Fibroblast of skin of right quadriceps (primary cell): Measurements from ENCODE around the gene HSP90B1.
A peak's percentile ranks its signal among the peaks of the same experiment; 100 is the strongest.

Experiments
- DNase-seq: peaks from one replicate; pipeline ENCODE4 v3.0.0-alpha.2; 2013

Gene HSP90B1

GRCh38 chr12:103930034-103930786, at the start of gene HSP90B1:
TSS of gene HSP90B1 (plus strand) at chr12:103930410. CDS start at chr12:103930516, 106 bp downstream.
- peak; percentile 100 for DNase-seq

- no peak for DNase-seq
Observed at GRCh38 chr12:103881261-103881660, 48.9 kb upstream of the HSP90B1 start.

- DNase-seq: no peak
Observed at GRCh38 chr12:103882861-103883596, 47.2 kb upstream of the HSP90B1 start.

- no peak for DNase-seq
Observed at GRCh38 chr12:103883908-103884307, 46.3 kb upstream of the HSP90B1 start.

- DNase-seq: peak; percentile 44
Observed at GRCh38 chr12:103884316-103884715, 45.9 kb upstream of the HSP90B1 start.

GRCh38 chr12:103886195-103886797, 43.9 kb upstream of the HSP90B1 start:
- DNase-seq: no peak

- no peak for DNase-seq
Observed at GRCh38 chr12:103887738-103888137, 42.5 kb upstream of the HSP90B1 start.

- no peak for DNase-seq
Observed at GRCh38 chr12:103897316-103897715, 32.9 kb upstream of the HSP90B1 start.

- no peak for DNase-seq
Observed at GRCh38 chr12:103901518-103902173, 28.6 kb upstream of the HSP90B1 start.

GRCh38 chr12:103903993-103904392, 26.2 kb upstream of the HSP90B1 start:
- DNase-seq: no peak

- DNase-seq: no peak
Observed at GRCh38 chr12:103905730-103906349, 24.4 kb upstream of the HSP90B1 start.

- DNase-seq: no peak
Observed at GRCh38 chr12:103908246-103908541, 22.0 kb upstream of the HSP90B1 start.

- DNase-seq: peak; percentile 58
Observed at GRCh38 chr12:103908877-103909276, 21.3 kb upstream of the HSP90B1 start.

GRCh38 chr12:103909811-103910210, 20.4 kb upstream of the HSP90B1 start:
- DNase-seq: peak; percentile 44

- no peak for DNase-seq
Observed at GRCh38 chr12:103912069-103912468, 18.1 kb upstream of the HSP90B1 start.

GRCh38 chr12:103913100-103913499, 17.1 kb upstream of the HSP90B1 start:
- DNase-seq: no peak

- DNase-seq: peak; percentile 18
Observed at GRCh38 chr12:103915306-103915705, 14.9 kb upstream of the HSP90B1 start.

GRCh38 chr12:103917873-103918272, 12.3 kb upstream of the HSP90B1 start:
- no peak for DNase-seq

- DNase-seq: peak; percentile 71
Observed at GRCh38 chr12:103924761-103925641, 5.2 kb upstream of the HSP90B1 start.

- no peak for DNase-seq
Observed at GRCh38 chr12:103928682-103929045, 1.5 kb upstream of the HSP90B1 start.

- DNase-seq: peak; percentile 92
Observed at GRCh38 chr12:103929046-103929783, 995 bp upstream of the HSP90B1 start.

- no peak for DNase-seq
Observed at GRCh38 chr12:103929784-103930033, 501 bp upstream of the HSP90B1 start.
